CD4-positive, CD25-positive, alpha-beta regulatory T cell (primary cell): ENCODE data around the gene GPR160. TPM values are rescaled to one million over a fixed set of nuclear protein-coding genes. Genes with fewer than 3 reads are reported as not detected.

Source experiments
- ATAC-seq, 2 donors: fragments of 150-1000 bp; cut with Tn5 transposase; one replicate each; pipeline ENCODE4 v1.10.0; 2021; ENCODE audit warnings: low read depth in 2 of 2, moderate number of reproducible peaks in 2 of 2, moderate library complexity in 1 of 2
- DNase-seq, 3 donors: peaks; one replicate each; pipeline versions ENCODE4 v3.0.0 to v3.0.0-alpha.2; 2012 to 2022; ENCODE audit warnings: mixed read lengths in 1 of 3
- H3K27ac ChIP-seq: one replicate; pipeline ENCODE4 v1.7.0; 2013; ENCODE audit warnings: mild to moderate bottlenecking, low read length; ENCODE audit not compliant: insufficient read depth, poor library complexity, severe bottlenecking
- H3K27me3 ChIP-seq: one replicate; pipeline ENCODE4 v1.7.0; 2013; ENCODE audit warnings: low read length; ENCODE audit not compliant: control insufficient read depth, insufficient read depth
- H3K36me3 ChIP-seq: one replicate; pipeline ENCODE4 v1.7.0; 2013; ENCODE audit warnings: mild to moderate bottlenecking, low read length, moderate library complexity; ENCODE audit not compliant: control insufficient read depth, insufficient read depth
- H3K4me1 ChIP-seq: 2 replicates; pipeline ENCODE4 v1.7.0; 2013; ENCODE audit warnings: mild to moderate bottlenecking, low read length; ENCODE audit not compliant: insufficient read depth, control insufficient read depth, poor library complexity, severe bottlenecking
- H3K4me3 ChIP-seq: one replicate; pipeline ENCODE4 v1.7.0; 2013; ENCODE audit warnings: low read depth, mild to moderate bottlenecking, low read length, moderate library complexity
- H3K9me3 ChIP-seq, 2 experiments: 1 replicate in 1 of 2; 2 replicates in 1 of 2; pipeline ENCODE4 v1.7.0; 2013; ENCODE audit warnings: low read length in 2 of 2, mild to moderate bottlenecking in 1 of 2, moderate library complexity in 1 of 2; ENCODE audit not compliant: control insufficient read depth in 2 of 2
- H3K27ac Mint-ChIP-seq, 3 donors: one replicate each; pipeline ENCODE4 v1.8.0; 2020 to 2022; ENCODE audit warnings: mild to moderate bottlenecking in 3 of 3, mixed read lengths in 3 of 3, moderate library complexity in 2 of 3
- H3K27me3 Mint-ChIP-seq: one replicate; pipeline ENCODE4 v1.8.0; 2022; ENCODE audit warnings: mild to moderate bottlenecking, mixed read lengths
- H3K36me3 Mint-ChIP-seq: one replicate; pipeline ENCODE4 v1.8.0; 2020; ENCODE audit warnings: mixed read lengths
- H3K4me1 Mint-ChIP-seq, 4 donors: one replicate each; pipeline ENCODE4 v1.8.0; 2020 to 2022; ENCODE audit warnings: mixed read lengths in 4 of 4, mild to moderate bottlenecking in 1 of 4
- H3K4me3 Mint-ChIP-seq, 4 donors: one replicate each; pipeline ENCODE4 v1.8.0; 2020 to 2022; ENCODE audit warnings: mild to moderate bottlenecking in 4 of 4, mixed read lengths in 4 of 4, moderate library complexity in 3 of 4
- H3K9me3 Mint-ChIP-seq, 7 donors: one replicate each; pipeline ENCODE4 v1.8.0; 2020 to 2022; ENCODE audit warnings: mixed read lengths in 7 of 7, mild to moderate bottlenecking in 3 of 7, moderate library complexity in 2 of 7
- polyA plus RNA-seq, 4 donors: library from polyadenylated mRNA; unstranded; fragments of 300-500 nt; fragmentation: Illumina TruSeq; gene quantifications; one replicate each; pipeline ENCODE4 v1.2.3, GENCODE V29; 2021
- total RNA-seq: library from RNA; stranded (reverse); gene quantifications from one replicate; pipeline ENCODE4 v1.2.3, GENCODE V29; 2022

The GPR160 gene
- total and polyA plus RNA-seq, 5 donors from 2014 or later: 0.37 to 6.2 (median 3.2) TPM

DNA sequence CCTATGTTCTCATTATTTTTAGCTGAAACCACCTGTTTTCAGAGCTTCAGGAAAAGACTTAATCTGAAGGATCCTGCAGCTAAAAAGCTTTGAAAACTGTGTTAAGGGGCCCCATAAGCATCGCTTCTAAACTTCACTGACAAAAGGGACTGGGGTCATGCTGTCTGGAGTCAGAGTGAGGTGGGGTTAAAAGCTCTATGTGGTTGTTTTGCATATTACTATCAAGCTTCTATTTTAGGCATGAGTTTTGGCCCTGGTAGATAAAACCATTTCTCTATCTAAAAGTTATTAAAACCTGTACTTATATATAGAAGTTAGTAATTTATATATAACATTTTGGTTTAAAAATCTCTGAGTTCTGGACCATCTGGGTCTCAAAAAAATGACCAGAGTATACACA is 45.5 kb downstream of the GPR160 start:
- Histone ChIP-seq H3K4me1 (no peaks in the 10 kb centered on the region), H3K4me3 (no peak overlapping the region), H3K36me3 (peaks cover 43% of the 10 kb centered on the region), H3K27me3 (no peaks in the 10 kb centered on the region), H3K9me3 (no peaks in the 10 kb centered on the region), H3K27ac (no peak overlapping the region)
- ATAC-seq (no peak), DNase-seq (no peak)
- H3K4me3 Mint-ChIP-seq: no peak overlapping the region
- H3K27me3 Mint-ChIP-seq: no peaks in the 10 kb centered on the region
- peaks cover 24% of the 10 kb centered on the region for H3K36me3 Mint-ChIP-seq
- H3K27ac Mint-ChIP-seq: peak overlapping the region in 1 of 3 donors; percentile 34
- peaks cover 0 to 10% (median 1%) of the 10 kb centered on the region in 4 donors for H3K4me1 Mint-ChIP-seq
- H3K9me3 Mint-ChIP-seq: peaks cover 0 to 2% (median 0%) of the 10 kb centered on the region in 7 donors

DNA sequence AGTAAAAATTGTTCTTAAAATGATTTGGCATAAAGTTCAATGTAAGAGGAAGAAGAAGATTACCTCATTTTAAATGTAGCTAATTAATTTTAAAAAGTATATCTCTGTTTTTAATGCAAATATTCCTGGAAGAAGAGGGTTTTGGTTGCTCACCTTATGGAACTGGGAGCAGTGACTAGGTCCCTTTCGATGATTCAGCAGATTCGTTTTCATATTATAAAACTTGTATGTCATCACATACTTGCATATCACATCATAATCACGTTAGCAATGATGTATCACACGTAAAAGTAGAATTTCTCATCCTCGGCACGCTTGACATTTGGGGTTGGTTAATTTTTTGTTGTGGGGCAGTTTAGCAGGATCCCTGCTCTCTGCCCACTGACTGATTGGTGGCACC is 47.6 kb downstream of the GPR160 start:
- H3K4me1 ChIP-seq: no peaks in the 10 kb centered on the region
- H3K27me3 Mint-ChIP-seq: no peaks in the 10 kb centered on the region
- no peaks in the 10 kb centered on the region for H3K9me3 ChIP-seq
- H3K4me1 Mint-ChIP-seq: peaks cover 0 to 6% (median 4%) of the 10 kb centered on the region in 4 donors
- H3K36me3 Mint-ChIP-seq: peaks cover 31% of the 10 kb centered on the region
- DNase-seq: no peak
- no peak overlapping the region for H3K27ac ChIP-seq
- no peak overlapping the region for H3K4me3 Mint-ChIP-seq
- H3K4me3 ChIP-seq: no peak overlapping the region
- H3K27me3 ChIP-seq: no peaks in the 10 kb centered on the region
- H3K9me3 Mint-ChIP-seq: peaks cover 0 to 2% (median 0%) of the 10 kb centered on the region in 7 donors
- no peak for ATAC-seq
- H3K27ac Mint-ChIP-seq: no peak overlapping the region
- peaks cover 58% of the 10 kb centered on the region for H3K36me3 ChIP-seq

DNA sequence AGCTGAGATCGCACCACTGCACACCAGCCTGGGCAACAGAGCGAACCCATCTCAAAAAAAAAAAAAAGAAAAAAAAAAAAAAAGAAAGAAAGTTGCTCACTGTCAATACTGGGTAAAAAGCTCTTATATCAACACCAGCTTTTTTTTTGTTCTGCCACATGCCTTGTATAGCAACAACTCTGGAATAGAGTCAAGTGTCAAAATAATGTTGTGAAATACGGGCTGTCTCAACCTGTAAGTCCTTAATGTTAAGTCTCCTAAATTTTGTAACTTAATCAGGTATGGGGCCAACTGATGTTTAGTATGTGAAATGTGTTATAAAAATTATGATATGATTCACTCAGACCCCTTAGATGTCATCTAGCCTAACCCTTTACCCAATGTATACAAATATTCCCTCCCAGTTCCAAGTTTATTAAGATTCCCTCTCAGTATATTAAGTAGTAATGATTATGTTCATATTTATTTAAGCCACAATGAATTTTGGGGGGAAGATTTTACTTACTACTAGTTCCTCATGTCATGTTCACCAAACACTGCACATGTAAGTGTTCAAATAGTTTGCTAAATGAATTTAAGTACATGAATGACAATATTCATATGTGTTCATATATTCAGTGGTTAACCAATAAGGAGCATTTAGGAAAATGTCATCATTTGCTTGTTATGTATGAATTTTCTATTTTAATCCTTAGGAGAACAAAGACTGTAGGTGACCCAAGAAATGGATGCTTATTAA is 52.2 kb downstream of the GPR160 start:
- no peak overlapping the region for H3K4me3 ChIP-seq
- peaks cover 8 to 29% (median 10%) of the 10 kb centered on the region in 4 donors for H3K4me1 Mint-ChIP-seq
- H3K36me3 Mint-ChIP-seq: peaks cover 46% of the 10 kb centered on the region
- ATAC-seq (no peak), DNase-seq (no peak)
- H3K27me3 ChIP-seq: no peaks in the 10 kb centered on the region
- H3K27ac ChIP-seq: no peak overlapping the region
- H3K36me3 ChIP-seq: peaks cover 81% of the 10 kb centered on the region
- H3K27ac Mint-ChIP-seq: peak overlapping the region in 2 of 3 donors; percentile 11 to 54
- no peaks in the 10 kb centered on the region for H3K4me1 ChIP-seq
- H3K9me3 ChIP-seq: no peaks in the 10 kb centered on the region
- H3K4me3 Mint-ChIP-seq: no peak overlapping the region
- no peaks in the 10 kb centered on the region for H3K27me3 Mint-ChIP-seq
- H3K9me3 Mint-ChIP-seq: no peaks in the 10 kb centered on the region

DNA sequence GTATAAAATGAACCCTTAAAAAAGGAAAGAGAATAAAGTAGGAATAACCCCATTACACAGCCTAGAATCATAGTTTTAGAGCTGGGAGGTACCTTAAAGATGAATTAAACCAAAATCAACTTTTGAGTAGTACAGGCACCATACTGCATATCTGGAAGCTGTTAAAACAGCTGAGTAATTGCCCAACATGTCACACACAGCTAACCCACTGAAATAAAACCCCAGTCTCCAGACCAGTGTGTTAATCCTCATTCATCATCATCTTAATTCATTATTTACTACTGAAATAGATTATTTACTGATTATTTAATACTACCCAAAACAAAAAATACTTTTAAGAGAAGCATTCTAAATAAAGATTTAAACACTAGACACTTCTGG is 52.8 kb downstream of the GPR160 start:
- ATAC-seq (no peak), DNase-seq (no peak)
- H3K36me3 ChIP-seq: peaks cover 82% of the 10 kb centered on the region
- H3K27me3 Mint-ChIP-seq: no peaks in the 10 kb centered on the region
- peaks cover 8 to 29% (median 11%) of the 10 kb centered on the region in 4 donors for H3K4me1 Mint-ChIP-seq
- H3K36me3 Mint-ChIP-seq: peaks cover 47% of the 10 kb centered on the region
- H3K27ac Mint-ChIP-seq: peak overlapping the region in 1 of 3 donors; percentile 54
- H3K9me3 Mint-ChIP-seq: no peaks in the 10 kb centered on the region
- no peak overlapping the region for H3K4me3 ChIP-seq
- no peaks in the 10 kb centered on the region for H3K4me1 ChIP-seq
- H3K9me3 ChIP-seq: no peaks in the 10 kb centered on the region
- no peak overlapping the region for H3K4me3 Mint-ChIP-seq
- H3K27me3 ChIP-seq: no peaks in the 10 kb centered on the region
- H3K27ac ChIP-seq: no peak overlapping the region

DNA sequence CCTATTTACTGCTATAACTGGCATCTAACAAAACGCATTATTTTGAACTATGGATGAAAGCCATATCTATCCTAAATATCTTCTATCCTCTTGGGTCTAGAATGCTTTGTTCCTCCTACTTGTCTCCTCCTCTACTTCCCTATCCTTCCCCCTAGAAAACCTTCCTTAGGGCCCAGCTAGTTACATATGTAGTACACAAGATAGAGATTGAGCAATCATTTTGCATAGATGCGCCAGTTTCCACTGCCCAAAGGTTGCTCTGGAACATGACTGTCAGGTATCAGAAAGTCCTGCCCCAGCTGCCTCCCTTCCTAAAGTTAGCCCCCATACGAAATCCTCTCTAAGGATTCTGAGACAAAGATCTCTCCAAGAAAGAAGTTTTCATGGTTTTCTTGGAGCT is 55.1 kb downstream of the GPR160 start:
- Mint-ChIP-seq H3K27ac (peak overlapping the region in 2 of 3 donors; percentile 20 to 37), H3K4me3 (no peak overlapping the region)
- no peak for DNase-seq

DNA sequence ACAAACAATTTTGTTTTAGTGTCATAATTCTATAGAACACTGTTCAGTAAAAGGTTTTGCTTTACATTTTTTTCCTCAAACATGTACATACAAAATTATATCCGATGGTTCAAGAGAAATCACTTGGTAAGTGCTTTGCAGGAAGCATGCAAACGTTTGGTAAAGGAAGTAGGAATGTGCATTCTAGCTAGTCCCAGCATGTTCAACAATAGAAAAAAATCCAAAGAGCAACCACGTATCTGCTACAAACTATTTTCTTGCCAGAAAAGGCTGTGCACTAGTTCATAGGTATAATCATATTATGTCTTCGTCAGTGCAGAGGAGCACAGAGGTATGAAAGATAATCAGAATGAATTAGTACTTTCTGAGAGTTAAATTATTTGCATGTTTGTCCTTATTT is 58.0 kb downstream of the GPR160 start:
- Histone ChIP-seq H3K27ac (no peak overlapping the region), H3K9me3 (no peaks in the 10 kb centered on the region), H3K4me1 (no peaks in the 10 kb centered on the region), H3K36me3 (peaks cover 90% of the 10 kb centered on the region), H3K4me3 (no peak overlapping the region), H3K27me3 (no peaks in the 10 kb centered on the region)
- Mint-ChIP-seq H3K9me3 (no peaks in the 10 kb centered on the region), H3K4me3 (no peak overlapping the region), H3K4me1 (peaks cover 12 to 33% (median 21%) of the 10 kb centered on the region in 4 donors), H3K27ac (peak overlapping the region in 1 of 3 donors; percentile 56), H3K36me3 (peaks cover 59% of the 10 kb centered on the region), H3K27me3 (no peaks in the 10 kb centered on the region)
- no peak for DNase-seq
- ATAC-seq: no peak

More for the DNA sequence above, 55.1 kb downstream of the GPR160 start:
- no peaks in the 10 kb centered on the region for H3K27me3 Mint-ChIP-seq
- H3K4me3 ChIP-seq: no peak overlapping the region
- H3K27ac ChIP-seq: no peak overlapping the region
- ATAC-seq: no peak
- H3K9me3 Mint-ChIP-seq: no peaks in the 10 kb centered on the region
- H3K4me1 Mint-ChIP-seq: peaks cover 10 to 32% (median 17%) of the 10 kb centered on the region in 4 donors
- no peaks in the 10 kb centered on the region for H3K9me3 ChIP-seq
- no peaks in the 10 kb centered on the region for H3K4me1 ChIP-seq
- no peaks in the 10 kb centered on the region for H3K27me3 ChIP-seq
- peaks cover 56% of the 10 kb centered on the region for H3K36me3 Mint-ChIP-seq
- H3K36me3 ChIP-seq: peaks cover 83% of the 10 kb centered on the region

DNA sequence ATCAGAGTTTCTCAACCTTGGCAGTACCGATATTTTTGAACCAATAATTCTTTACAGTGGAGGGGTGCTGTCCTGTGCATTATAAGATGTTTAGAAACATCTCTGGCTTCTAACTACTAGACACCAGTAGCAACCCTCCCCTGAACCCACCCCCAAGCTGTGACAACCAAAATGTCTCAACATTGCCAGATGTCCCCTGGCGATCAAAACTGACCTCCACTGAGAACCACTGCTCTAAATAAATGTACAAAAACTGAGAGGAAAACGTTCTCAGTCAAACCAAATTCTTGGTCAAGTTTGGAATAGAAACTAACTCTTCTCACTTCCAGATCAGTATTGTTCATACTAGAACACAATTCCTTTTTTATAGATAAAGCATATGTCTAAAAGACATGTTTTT is 58.5 kb downstream of the GPR160 start:
- H3K36me3 ChIP-seq: peaks cover 93% of the 10 kb centered on the region
- Mint-ChIP-seq H3K27ac (no peak overlapping the region), H3K36me3 (peaks cover 57% of the 10 kb centered on the region)

DNA sequence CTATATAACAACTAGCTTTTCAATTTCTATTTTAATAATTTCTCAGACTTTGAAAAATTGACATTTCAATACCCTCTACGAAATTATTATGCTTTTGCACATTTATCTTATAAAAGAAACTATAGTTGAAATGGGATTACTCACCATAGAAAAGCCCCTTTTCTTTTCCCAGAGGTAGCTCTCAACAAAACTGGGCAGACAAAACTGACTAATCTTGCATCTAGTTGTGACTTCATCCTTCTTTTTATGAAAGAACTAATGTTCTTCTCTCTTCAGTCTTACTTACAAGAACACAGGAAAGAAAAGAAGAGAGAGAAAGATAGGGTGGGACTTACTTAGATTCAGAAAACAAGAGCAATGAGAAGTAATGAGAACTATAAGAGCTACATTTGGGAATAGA is 61.0 kb downstream of the GPR160 start:
- Mint-ChIP-seq H3K27ac (no peak overlapping the region), H3K36me3 (peaks cover 64% of the 10 kb centered on the region), H3K9me3 (no peaks in the 10 kb centered on the region), H3K27me3 (no peaks in the 10 kb centered on the region), H3K4me1 (peaks cover 14 to 21% (median 17%) of the 10 kb centered on the region in 4 donors), H3K4me3 (no peak overlapping the region)
- DNase-seq (no peak), ATAC-seq (no peak)
- no peaks in the 10 kb centered on the region for H3K27me3 ChIP-seq
- peak overlapping the region; percentile 3 for H3K27ac ChIP-seq
- H3K9me3 ChIP-seq: no peaks in the 10 kb centered on the region
- peaks cover 99% of the 10 kb centered on the region for H3K36me3 ChIP-seq
- H3K4me3 ChIP-seq: no peak overlapping the region
- no peaks in the 10 kb centered on the region for H3K4me1 ChIP-seq

More for the DNA sequence above, 58.5 kb downstream of the GPR160 start:
- H3K4me3 Mint-ChIP-seq: no peak overlapping the region
- no peaks in the 10 kb centered on the region for H3K9me3 Mint-ChIP-seq
- H3K27me3 Mint-ChIP-seq: no peaks in the 10 kb centered on the region
- ATAC-seq (no peak), DNase-seq (no peak)
- no peak overlapping the region for H3K4me3 ChIP-seq
- no peaks in the 10 kb centered on the region for H3K27me3 ChIP-seq
- H3K4me1 ChIP-seq: no peaks in the 10 kb centered on the region
- no peak overlapping the region for H3K27ac ChIP-seq
- H3K4me1 Mint-ChIP-seq: peaks cover 14 to 27% (median 18%) of the 10 kb centered on the region in 4 donors
- H3K9me3 ChIP-seq: no peaks in the 10 kb centered on the region
